Omental fat pad (tissue), 4 donors: ENCODE results near the gene PLAAT1. TPM values are rescaled to one million over a fixed set of nuclear protein-coding genes. Genes with fewer than 3 reads are reported as not detected.

Source experiments
- ATAC-seq: fragments of 150-250 bp; one replicate; pipeline ENCODE4 v1.9.1; 2016; ENCODE audit warnings: mild to moderate bottlenecking, moderate library complexity; ENCODE audit not compliant: low FRiP score
- DNase-seq: peaks from one replicate; pipeline ENCODE4 v3.0.0-alpha.2; 2019; ENCODE audit warnings: low spot score
- total RNA-seq, 4 donors: library from RNA; depleted of rRNA; stranded (reverse); fragments of >200 nt; gene quantifications; one replicate each; pipeline ENCODE4 v1.1.0, GENCODE V29; 2016
- TF ChIP-seq, protein P1 (sequence below), 3 donors: fragments of 450-650 bp; IDR thresholded peaks; one replicate each; pipeline ENCODE4 v1.5.1; 2016 to 2017; ENCODE audit warnings: antibody characterized with exemption in 3 of 3, mild to moderate bottlenecking in 3 of 3, moderate library complexity in 2 of 3

Gene PLAAT1
- total RNA-seq, 4 donors from 2014 or later = 0.56 TPM; not detected in 3

GRCh38 chr3:193250492-193250891, 9.5 kb downstream of the PLAAT1 start:
- TF ChIP-seq, protein P1, sequence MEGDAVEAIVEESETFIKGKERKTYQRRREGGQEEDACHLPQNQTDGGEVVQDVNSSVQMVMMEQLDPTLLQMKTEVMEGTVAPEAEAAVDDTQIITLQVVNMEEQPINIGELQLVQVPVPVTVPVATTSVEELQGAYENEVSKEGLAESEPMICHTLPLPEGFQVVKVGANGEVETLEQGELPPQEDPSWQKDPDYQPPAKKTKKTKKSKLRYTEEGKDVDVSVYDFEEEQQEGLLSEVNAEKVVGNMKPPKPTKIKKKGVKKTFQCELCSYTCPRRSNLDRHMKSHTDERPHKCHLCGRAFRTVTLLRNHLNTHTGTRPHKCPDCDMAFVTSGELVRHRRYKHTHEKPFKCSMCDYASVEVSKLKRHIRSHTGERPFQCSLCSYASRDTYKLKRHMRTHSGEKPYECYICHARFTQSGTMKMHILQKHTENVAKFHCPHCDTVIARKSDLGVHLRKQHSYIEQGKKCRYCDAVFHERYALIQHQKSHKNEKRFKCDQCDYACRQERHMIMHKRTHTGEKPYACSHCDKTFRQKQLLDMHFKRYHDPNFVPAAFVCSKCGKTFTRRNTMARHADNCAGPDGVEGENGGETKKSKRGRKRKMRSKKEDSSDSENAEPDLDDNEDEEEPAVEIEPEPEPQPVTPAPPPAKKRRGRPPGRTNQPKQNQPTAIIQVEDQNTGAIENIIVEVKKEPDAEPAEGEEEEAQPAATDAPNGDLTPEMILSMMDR (IDR thresholded peaks at IDR 0.05) = no peak
- no peak for DNase-seq
- no peak for ATAC-seq

DNA sequence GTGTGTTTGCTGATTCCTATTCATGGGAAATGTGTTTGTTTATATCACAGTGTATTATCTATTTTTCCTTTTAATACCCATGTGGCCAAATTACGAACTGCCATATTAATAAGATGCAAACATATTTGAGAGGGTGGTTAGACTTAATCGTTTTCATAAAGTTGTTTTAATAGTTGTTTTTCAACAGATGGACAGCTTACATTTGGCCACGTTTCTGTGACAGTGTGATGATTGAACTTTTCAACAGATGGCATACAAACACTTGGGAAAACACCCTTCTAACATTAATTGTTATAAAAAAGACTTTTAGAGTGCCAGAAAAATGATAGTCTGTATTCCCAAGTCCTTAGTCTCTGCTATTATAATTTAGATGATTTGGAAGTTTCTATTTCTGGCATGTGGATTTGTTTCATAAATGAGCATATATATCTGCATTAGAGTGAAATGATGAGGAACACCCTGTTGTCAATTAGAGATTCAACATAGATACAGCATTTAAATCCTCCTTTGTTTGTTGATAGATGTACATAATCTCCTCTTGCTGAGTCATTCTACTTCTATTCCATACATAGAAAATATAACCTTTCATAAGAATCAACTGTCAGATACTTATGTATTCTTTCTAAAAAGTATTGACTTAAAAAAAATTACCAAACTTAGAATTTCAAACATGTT, 13.1 kb downstream of the PLAAT1 start:
- TF ChIP-seq, protein P1 (IDR thresholded peaks at IDR 0.05) = no peak
- ATAC-seq (no peak), DNase-seq (no peak)

DNA sequence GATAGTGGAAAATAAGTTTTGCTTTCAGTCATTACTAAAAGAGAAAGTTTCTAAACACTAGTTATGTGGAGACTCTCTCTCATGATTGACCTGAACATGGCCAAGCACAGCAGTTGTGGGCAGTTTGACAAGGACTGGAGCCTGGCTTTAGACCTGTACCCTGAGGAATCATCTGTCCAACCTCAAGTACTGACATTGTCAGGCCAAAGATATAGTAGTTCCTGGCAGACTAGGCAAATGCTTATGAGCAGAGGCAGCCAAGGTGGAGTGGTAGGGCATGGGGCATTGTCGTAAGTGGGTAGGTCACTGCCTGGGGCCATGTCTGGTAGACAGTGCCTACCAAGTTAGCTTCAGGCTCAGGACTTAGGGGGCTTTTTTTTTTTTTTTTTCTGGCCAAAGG, 20.9 kb downstream of the PLAAT1 start:
- no peak for DNase-seq
- no peak for ATAC-seq
- TF ChIP-seq, protein P1 (IDR thresholded peaks at IDR 0.05) = no peak

DNA sequence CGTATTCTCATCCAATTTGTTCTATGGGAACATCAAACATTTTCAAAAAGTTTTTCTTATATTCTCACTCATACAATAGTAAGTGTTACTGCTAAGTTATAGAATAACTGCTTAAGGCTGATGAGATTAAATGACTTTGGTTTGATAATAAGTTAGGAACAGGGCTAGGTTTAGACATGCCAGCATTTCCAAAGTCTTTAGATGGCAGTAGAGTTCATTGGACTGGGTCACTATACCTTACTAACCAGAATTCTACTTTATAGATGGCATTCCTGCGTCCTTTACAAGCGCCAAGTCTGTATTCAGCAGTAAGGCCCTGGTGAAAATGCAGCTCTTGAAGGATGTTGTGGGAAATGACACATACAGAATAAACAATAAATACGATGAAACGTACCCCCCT, 21.7 kb downstream of the PLAAT1 start:
- ATAC-seq (no peak), DNase-seq (no peak)
- TF ChIP-seq, protein P1 (IDR thresholded peaks at IDR 0.05) = no peak

GRCh38 chr3:193269343-193270028, 28.5 kb downstream of the PLAAT1 start:
- no peak for ATAC-seq
- TF ChIP-seq, protein P1 (IDR thresholded peaks at IDR 0.05) = no peak
- DNase-seq = no peak

- TF ChIP-seq, protein P1 (IDR thresholded peaks at IDR 0.05) = no peak
- ATAC-seq = no peak
- no peak for DNase-seq
These were observed 29.4 kb downstream of the PLAAT1 start for GRCh38 chr3:193270451-193270850.
